Prostate gland (tissue), 2 donors: ENCODE results near the gene ATOSB. TPM values are rescaled to one million over a fixed set of nuclear protein-coding genes. Genes with fewer than 3 reads are reported as not detected.

ENCODE experiments used
- DNase-seq: peaks from one replicate; pipeline ENCODE4 v3.0.0-alpha.2; 2019; ENCODE audit warnings: low spot score
- H3K27ac ChIP-seq, 2 donors: fragments of 200-600 bp; sonication (generic); 2 replicates each; pipeline ENCODE4 v1.5.1; 2017 to 2019
- H3K27me3 ChIP-seq: fragments of 200-600 bp; sonication (generic); replicated peaks from 2 replicates; pipeline ENCODE4 v1.5.1; 2019; ENCODE audit not compliant: insufficient read depth
- H3K36me3 ChIP-seq, 2 donors: fragments of 200-600 bp; sonication (generic); 1 replicate in 1 of 2; 2 replicates in 1 of 2; pipeline versions ENCODE4 v1.5.1 to v1.8.1; 2017 to 2019
- H3K4me1 ChIP-seq: fragments of 200-600 bp; sonication (generic); replicated peaks from 2 replicates; pipeline ENCODE4 v1.5.1; 2019
- H3K4me3 ChIP-seq, 2 donors: fragments of 200-600 bp; sonication (generic); 2 replicates each; pipeline ENCODE4 v1.5.1; 2017 to 2019
- H3K9me3 ChIP-seq: fragments of 200-600 bp; sonication (generic); 2 replicates; pipeline ENCODE4 v1.5.1; 2017
- POLR2A ChIP-seq: fragments of 450-650 bp; IDR thresholded peaks from one replicate; pipeline ENCODE4 v1.6.1; 2016; ENCODE audit warnings: antibody characterized with exemption, mild to moderate bottlenecking
- POLR2AphosphoS5 ChIP-seq: sonication (generic); formaldehyde crosslinking; IDR thresholded peaks from one replicate; pipeline ENCODE4 v1.6.1; 2017; ENCODE audit warnings: antibody characterized with exemption
- WGBS: methylation state at CpG from one replicate; pipeline ENCODE4 v1.1.5; 2018; 5-methylcytosine and 5-hydroxymethylcytosine counted together
- intact Hi-C: fragments of 100-400 bp; cut with DNase I; formaldehyde crosslinking; loops from one replicate; pipeline ENCODE4 v1.14.2; 2022
- total RNA-seq, 2 donors: library from RNA; depleted of rRNA; stranded (reverse); fragments of >200 nt; gene quantifications; one replicate each; pipeline ENCODE4 v1.1.0, GENCODE V29; 2016
- TF ChIP-seq, protein P1 (sequence below), 4 experiments: fragments of 200-600 bp in 2 of 4; fragments of 450-650 bp in 2 of 4; sonication (generic) in 2 of 4; IDR thresholded peaks; 1 replicate in 3 of 4; 2 replicates in 1 of 4; pipeline ENCODE4 v1.5.1; 2016 to 2019; ENCODE audit warnings: antibody characterized with exemption in 4 of 4, mild to moderate bottlenecking in 2 of 4, moderate library complexity in 2 of 4

ATOSB gene
- total RNA-seq, 2 donors from 2014 or later, result 15.9 to 21.3 TPM

DNA sequence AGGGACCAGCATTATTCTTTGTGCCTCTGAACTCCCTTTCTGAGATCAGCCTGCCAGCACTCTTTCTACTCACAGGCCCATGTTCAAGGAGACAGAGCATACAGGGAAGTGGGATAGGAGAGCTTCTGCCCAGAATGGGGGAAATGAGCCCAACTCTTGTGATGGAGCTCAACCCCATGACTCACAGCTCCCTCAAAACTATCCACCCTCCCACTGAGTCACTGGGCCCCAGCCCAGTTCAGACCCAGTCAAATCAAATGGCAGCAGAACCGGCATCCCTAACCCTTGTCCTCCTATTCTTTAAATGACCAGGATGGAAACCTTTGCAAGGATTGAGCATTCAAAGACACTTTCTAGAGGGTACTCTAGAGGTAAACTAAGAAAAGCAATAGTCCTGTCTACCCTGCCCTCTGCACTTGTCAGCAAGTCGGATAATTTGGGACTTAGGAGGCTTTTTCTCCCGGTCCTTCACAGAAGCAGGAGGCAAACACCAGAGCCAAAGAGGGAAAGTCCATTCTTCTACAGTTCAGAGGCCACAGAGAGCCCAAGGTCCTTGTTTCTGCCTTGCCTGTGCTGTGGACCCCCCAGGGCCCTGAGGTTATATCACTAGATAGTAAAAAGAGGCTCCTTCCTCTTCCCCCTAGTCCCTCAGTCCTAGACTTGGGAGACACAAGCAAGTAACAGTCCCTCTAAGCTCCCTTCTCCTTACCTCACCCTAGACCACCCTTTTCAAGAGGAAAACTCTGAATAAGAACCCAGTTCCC is 3.2 kb downstream of the ATOSB start:
- Histone ChIP-seq H3K27me3 (no peaks in the 10 kb centered on the region), H3K9me3 (no peaks in the 10 kb centered on the region), H3K36me3 (peaks cover 7 to 8% of the 10 kb centered on the region in 2 donors), H3K27ac (peak overlapping the region; percentile 63 to 72), H3K4me1 (peaks cover 15% of the 10 kb centered on the region), H3K4me3 (no peak overlapping the region)
- intact Hi-C loops, result loop anchor here (10.0 kb wide), 3 partner anchors 52 to 622 kb away; partner anchors contain the start of genes CREB3, TESK1, TLN1 and UNC13B
- TF ChIP-seq, protein P1, sequence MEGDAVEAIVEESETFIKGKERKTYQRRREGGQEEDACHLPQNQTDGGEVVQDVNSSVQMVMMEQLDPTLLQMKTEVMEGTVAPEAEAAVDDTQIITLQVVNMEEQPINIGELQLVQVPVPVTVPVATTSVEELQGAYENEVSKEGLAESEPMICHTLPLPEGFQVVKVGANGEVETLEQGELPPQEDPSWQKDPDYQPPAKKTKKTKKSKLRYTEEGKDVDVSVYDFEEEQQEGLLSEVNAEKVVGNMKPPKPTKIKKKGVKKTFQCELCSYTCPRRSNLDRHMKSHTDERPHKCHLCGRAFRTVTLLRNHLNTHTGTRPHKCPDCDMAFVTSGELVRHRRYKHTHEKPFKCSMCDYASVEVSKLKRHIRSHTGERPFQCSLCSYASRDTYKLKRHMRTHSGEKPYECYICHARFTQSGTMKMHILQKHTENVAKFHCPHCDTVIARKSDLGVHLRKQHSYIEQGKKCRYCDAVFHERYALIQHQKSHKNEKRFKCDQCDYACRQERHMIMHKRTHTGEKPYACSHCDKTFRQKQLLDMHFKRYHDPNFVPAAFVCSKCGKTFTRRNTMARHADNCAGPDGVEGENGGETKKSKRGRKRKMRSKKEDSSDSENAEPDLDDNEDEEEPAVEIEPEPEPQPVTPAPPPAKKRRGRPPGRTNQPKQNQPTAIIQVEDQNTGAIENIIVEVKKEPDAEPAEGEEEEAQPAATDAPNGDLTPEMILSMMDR (IDR thresholded peaks at IDR 0.05), result no peak
- TF ChIP-seq POLR2A, result no peak
- TF ChIP-seq POLR2AphosphoS5, result no peak
- DNase-seq, result no peak
- WGBS, result 76% methylated on average over 3 of the region's 3 CpGs

DNA sequence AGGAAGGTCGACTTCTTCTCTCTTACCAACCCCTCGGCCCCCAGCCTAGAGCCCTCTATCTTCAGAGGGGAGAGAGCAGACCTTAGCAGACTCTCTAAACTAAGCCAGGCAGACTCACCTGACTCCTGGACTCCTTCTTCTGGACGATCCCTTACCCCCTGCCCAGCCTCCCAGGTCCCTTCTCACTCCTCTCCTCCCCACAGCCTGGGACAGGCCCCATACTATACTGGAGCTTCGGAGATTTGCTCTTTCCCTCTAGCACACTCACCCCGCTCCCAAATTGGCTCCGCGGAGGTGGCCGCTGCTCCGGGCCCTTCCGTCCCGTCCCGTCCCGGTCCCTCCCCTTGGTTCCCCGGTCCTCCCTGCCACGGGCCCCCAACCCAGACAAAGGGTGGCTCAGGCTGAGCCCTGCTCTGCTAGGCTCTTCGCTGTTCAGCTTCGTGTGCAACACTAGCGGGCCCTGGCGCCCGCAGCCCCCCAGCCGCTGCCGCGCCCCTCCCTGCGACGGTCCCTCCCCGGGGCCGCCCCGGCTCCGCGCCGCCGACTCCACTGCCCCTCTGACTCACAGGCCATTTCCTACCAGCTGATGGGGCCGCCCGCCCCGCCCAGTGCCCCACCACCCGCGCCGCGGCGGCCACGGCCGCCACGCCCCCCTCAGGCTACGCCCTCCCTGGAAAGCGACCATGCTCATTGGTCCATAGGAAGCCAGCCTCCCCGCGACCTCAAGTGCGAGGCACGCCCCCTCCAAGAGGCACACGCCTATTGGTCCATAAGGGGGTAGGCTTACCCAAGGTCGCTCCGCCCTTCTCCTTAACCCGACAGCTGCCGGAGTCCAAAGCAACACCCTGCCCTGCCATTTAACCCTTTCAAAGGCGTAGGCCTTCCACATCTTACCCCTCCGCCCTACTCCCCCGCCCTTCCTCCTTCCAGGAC is 4.4 kb downstream of the ATOSB start:
- H3K4me3 ChIP-seq, result peak overlapping the region; percentile 70 to 73
- no peaks in the 10 kb centered on the region for H3K9me3 ChIP-seq
- TF ChIP-seq POLR2AphosphoS5, result peak; percentile 83
- TF ChIP-seq POLR2A, result peak; percentile 80
- TF ChIP-seq, protein P1 (IDR thresholded peaks at IDR 0.05), result peak in 1 of 4 experiments; percentile 7
- peaks cover 11% of the 10 kb centered on the region for H3K4me1 ChIP-seq
- intact Hi-C loops, result loop anchor here (10.0 kb wide), 3 partner anchors 54 to 624 kb away; partner anchors contain the start of genes CREB3, TESK1, TLN1 and UNC13B
- DNase-seq, result peak; percentile 98
- peaks cover 8 to 11% of the 10 kb centered on the region in 2 donors for H3K36me3 ChIP-seq
- H3K27me3 ChIP-seq, result no peaks in the 10 kb centered on the region
- 1% methylated on average over 54 of the region's 57 CpGs for WGBS
- peak overlapping the region; percentile 72 to 77 for H3K27ac ChIP-seq

DNA sequence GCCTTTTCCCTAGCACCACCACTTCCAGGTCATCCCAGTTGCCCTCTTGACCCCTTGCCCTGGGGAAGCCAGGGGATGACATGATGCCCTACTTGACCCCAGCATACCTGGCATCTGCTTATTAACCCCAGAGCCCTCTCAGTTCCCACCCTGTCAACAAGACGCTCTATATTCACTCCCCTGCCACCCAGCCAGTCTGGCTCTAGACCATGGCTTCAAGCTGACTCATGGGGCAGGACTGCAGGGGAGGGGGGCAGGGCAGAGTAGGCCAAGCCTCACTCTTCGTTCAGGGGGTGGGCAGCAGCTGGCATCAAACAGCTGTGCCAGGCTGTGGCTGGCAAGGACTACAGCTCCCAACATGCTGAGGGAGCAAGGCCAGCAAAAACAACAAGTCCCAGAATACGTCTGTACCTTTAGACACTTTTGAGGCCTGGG is 5.3 kb downstream of the ATOSB start:
- Histone ChIP-seq H3K36me3 (peaks cover 16 to 20% of the 10 kb centered on the region in 2 donors), H3K27me3 (no peaks in the 10 kb centered on the region), H3K27ac (no peak overlapping the region), H3K4me1 (peaks cover 11% of the 10 kb centered on the region), H3K4me3 (peak overlapping the region in 1 of 2 donors; percentile 73), H3K9me3 (no peaks in the 10 kb centered on the region)
- WGBS, result 11% methylated on average over 3 of the region's 3 CpGs
- intact Hi-C loops, result loop anchor here (10.0 kb wide), 3 partner anchors 54 to 624 kb away; partner anchors contain the start of genes CREB3, TESK1, TLN1 and UNC13B
- no peak for DNase-seq
- TF ChIP-seq POLR2A (no peak), POLR2AphosphoS5 (no peak)
- TF ChIP-seq, protein P1 (IDR thresholded peaks at IDR 0.05), result no peak

DNA sequence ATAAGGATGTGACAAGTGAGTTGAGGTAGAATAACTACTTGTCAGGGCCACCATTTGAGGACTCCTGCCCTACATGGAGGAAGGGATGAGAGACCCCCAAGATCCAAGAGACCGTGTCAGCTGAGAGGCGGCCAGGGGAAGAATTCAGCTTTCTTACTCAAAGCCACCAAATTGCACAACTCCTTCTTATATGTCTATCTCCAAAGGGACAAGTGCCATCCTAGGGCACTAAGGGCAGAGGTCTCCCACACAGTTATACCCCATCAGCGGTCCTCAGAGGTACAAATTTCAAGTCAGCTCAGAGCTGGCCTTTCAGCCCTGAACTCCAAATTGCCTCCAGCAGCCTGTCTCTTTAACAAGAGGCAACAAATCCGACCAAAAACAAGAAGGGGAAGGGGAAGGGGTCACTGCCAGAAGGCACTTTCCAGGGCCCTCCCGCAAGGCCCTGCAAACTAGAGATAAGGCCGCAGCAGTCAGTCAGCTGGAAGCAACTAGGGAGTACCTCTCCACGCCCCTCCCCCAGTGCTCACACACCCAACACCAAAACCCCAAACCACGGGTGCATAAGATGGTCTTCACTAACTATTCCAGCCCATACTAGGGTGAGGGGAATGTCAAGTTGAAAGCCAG is 6.6 kb downstream of the ATOSB start:
- Histone ChIP-seq H3K27ac (no peak overlapping the region), H3K4me3 (no peak overlapping the region), H3K36me3 (peaks cover 20 to 28% of the 10 kb centered on the region in 2 donors), H3K9me3 (no peaks in the 10 kb centered on the region), H3K4me1 (peaks cover 11% of the 10 kb centered on the region), H3K27me3 (no peaks in the 10 kb centered on the region)
- TF ChIP-seq, protein P1 (IDR thresholded peaks at IDR 0.05), result no peak
- TF ChIP-seq POLR2A, result no peak
- no peak for TF ChIP-seq POLR2AphosphoS5
- intact Hi-C loops, result no loop called here
- WGBS, result 67% methylated on average over 8 of the region's 8 CpGs
- no peak for DNase-seq
